ENCODE measurements around the gene MICAL1.

DNA sequence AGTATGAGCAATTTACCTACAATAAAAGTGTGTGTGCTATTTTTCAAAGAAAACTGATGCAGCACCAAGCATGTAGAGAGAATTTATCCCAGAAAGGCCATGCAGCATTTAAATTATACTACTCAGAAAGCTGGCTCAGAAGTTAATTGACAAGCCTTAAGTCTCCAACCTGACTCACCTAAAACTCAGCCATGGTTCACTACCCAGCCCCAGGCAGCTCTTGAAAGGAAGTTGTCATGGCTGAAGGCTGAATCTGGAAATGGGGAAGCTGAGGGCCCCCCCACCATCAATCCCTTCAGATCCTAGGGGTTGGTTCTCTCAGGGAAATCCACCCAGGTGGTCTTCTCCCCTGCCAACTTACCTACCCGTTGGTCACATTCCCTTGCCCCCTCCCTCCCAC is 34.8 kb downstream of the MICAL1 start:
- no peak for TF ChIP-seq YY1 (IDR thresholded peaks at IDR 0.05; ENCODE audit: low read depth, low read length)
- TF ChIP-seq, protein P1, sequence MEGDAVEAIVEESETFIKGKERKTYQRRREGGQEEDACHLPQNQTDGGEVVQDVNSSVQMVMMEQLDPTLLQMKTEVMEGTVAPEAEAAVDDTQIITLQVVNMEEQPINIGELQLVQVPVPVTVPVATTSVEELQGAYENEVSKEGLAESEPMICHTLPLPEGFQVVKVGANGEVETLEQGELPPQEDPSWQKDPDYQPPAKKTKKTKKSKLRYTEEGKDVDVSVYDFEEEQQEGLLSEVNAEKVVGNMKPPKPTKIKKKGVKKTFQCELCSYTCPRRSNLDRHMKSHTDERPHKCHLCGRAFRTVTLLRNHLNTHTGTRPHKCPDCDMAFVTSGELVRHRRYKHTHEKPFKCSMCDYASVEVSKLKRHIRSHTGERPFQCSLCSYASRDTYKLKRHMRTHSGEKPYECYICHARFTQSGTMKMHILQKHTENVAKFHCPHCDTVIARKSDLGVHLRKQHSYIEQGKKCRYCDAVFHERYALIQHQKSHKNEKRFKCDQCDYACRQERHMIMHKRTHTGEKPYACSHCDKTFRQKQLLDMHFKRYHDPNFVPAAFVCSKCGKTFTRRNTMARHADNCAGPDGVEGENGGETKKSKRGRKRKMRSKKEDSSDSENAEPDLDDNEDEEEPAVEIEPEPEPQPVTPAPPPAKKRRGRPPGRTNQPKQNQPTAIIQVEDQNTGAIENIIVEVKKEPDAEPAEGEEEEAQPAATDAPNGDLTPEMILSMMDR (IDR thresholded peaks at IDR 0.05; ENCODE audit: control extremely low read depth in 1 of 3, insufficient read depth in 1 of 3, low read depth in 1 of 3, low read length in 3 of 3): no peak
- TF ChIP-seq SP2 (IDR thresholded peaks at IDR 0.05; ENCODE audit: low read length): no peak

Data from H1 (cell line).